Measurements from ENCODE around the gene COPS8.

Gene COPS8

GRCh38 chr2:237097911-237098702, 12.4 kb downstream of the COPS8 start:
- TF ChIP-seq POLR2A (IDR thresholded peaks at IDR 0.05; ENCODE audit: low read depth, low read length): no peak
- peak; percentile 98 for FAIRE-seq
- peak; percentile 46 for DNase-seq (ENCODE audit: insufficient read length, low spot score)

- DNase-seq (ENCODE audit: insufficient read length, low spot score): no peak
- TF ChIP-seq POLR2A (IDR thresholded peaks at IDR 0.05; ENCODE audit: low read depth, low read length): no peak
- FAIRE-seq: no peak
Observed at GRCh38 chr2:237099804-237100203, 14.1 kb downstream of the COPS8 start.

GRCh38 chr2:237101118-237101979, 15.7 kb downstream of the COPS8 start:
- DNase-seq (ENCODE audit: insufficient read length, low spot score) (no peak), FAIRE-seq (no peak)
- TF ChIP-seq POLR2A (IDR thresholded peaks at IDR 0.05; ENCODE audit: low read depth, low read length): no peak

- TF ChIP-seq POLR2A (IDR thresholded peaks at IDR 0.05; ENCODE audit: low read depth, low read length): no peak
- DNase-seq (ENCODE audit: insufficient read length, low spot score) (no peak), FAIRE-seq (no peak)
Observed at GRCh38 chr2:237102428-237102827, 16.7 kb downstream of the COPS8 start.

- TF ChIP-seq POLR2A (IDR thresholded peaks at IDR 0.05; ENCODE audit: low read depth, low read length): no peak
- FAIRE-seq: no peak
Observed at GRCh38 chr2:237109421-237109934, 23.8 kb downstream of the COPS8 start.

GRCh38 chr2:237113026-237113795, 27.5 kb downstream of the COPS8 start:
- no peak for DNase-seq (ENCODE audit: insufficient read length, low spot score)
- peak; percentile 72 for FAIRE-seq
- no peak for TF ChIP-seq POLR2A (IDR thresholded peaks at IDR 0.05; ENCODE audit: low read depth, low read length)

More at GRCh38 chr2:237109421-237109934, 23.8 kb downstream of the COPS8 start:
- DNase-seq (ENCODE audit: insufficient read length, low spot score): no peak

GRCh38 chr2:237115870-237116269, 30.2 kb downstream of the COPS8 start:
- no peak for FAIRE-seq

GRCh38 chr2:237116431-237116830, 30.7 kb downstream of the COPS8 start:
- TF ChIP-seq POLR2A (IDR thresholded peaks at IDR 0.05; ENCODE audit: low read depth, low read length): no peak
- DNase-seq (ENCODE audit: insufficient read length, low spot score) (no peak), FAIRE-seq (no peak)

More at GRCh38 chr2:237115870-237116269, 30.2 kb downstream of the COPS8 start:
- no peak for TF ChIP-seq POLR2A (IDR thresholded peaks at IDR 0.05; ENCODE audit: low read depth, low read length)
- no peak for DNase-seq (ENCODE audit: insufficient read length, low spot score)

GRCh38 chr2:237118025-237118424, 32.3 kb downstream of the COPS8 start:
- no peak for TF ChIP-seq POLR2A (IDR thresholded peaks at IDR 0.05; ENCODE audit: low read depth, low read length)
- peak; percentile 72 for FAIRE-seq
- DNase-seq (ENCODE audit: insufficient read length, low spot score): no peak

- no peak for FAIRE-seq
- TF ChIP-seq POLR2A (IDR thresholded peaks at IDR 0.05; ENCODE audit: low read depth, low read length): no peak
- DNase-seq (ENCODE audit: insufficient read length, low spot score): no peak
Observed at GRCh38 chr2:237118561-237119155, 33.0 kb downstream of the COPS8 start.

GRCh38 chr2:237120916-237121315, 35.2 kb downstream of the COPS8 start:
- no peak for TF ChIP-seq POLR2A (IDR thresholded peaks at IDR 0.05; ENCODE audit: low read depth, low read length)
- no peak for FAIRE-seq
- DNase-seq (ENCODE audit: insufficient read length, low spot score): no peak

- TF ChIP-seq POLR2A (IDR thresholded peaks at IDR 0.05; ENCODE audit: low read depth, low read length): no peak
- FAIRE-seq (no peak), DNase-seq (ENCODE audit: insufficient read length, low spot score) (no peak)
Observed at GRCh38 chr2:237121321-237121720, 35.6 kb downstream of the COPS8 start.

GRCh38 chr2:237122214-237122666, 36.6 kb downstream of the COPS8 start:
- DNase-seq (ENCODE audit: insufficient read length, low spot score): peak; percentile 59
- peak; percentile 20 for FAIRE-seq
- no peak for TF ChIP-seq POLR2A (IDR thresholded peaks at IDR 0.05; ENCODE audit: low read depth, low read length)
